Activated CD4-positive, CD25-positive, alpha-beta regulatory T cell treated with anti-CD3 and anti-CD28 coated beads, Interleukin-2, amount 50 U/mL, for 72 hours (primary cell): ENCODE results near the gene CLTB.
"Not testable (repeated sequence)": the region's sequence is repeated elsewhere in the genome, so short reads cannot be mapped to it uniquely, and the experiment has no call there.

Experiments
- DNase-seq: peaks from one replicate; pipeline ENCODE4 v3.0.0; 2021

CLTB gene

GRCh38 chr5:176426876-176427275 lies 10.5 kb upstream of the CLTB start:
- DNase-seq: no peak

DNA sequence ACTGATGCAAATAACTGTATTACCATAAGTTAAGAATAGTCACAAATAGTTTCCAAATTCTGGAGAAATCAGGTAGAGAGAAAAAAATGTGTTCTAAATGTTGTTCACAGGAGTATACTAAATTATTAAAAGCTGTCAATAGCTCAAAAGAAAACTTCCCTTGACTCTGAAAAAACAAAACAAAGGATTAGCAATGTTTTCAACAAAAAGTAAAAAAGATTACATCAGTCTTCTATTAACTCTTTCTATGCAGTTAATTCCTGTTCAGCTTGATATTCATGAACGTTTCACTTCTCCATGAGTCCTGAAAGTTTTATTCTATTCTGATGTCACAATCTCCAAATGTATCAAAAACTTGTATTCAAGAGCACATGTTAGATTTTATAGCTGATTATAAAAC lies 9.5 kb upstream of the CLTB start:
- DNase-seq: no peak

DNA sequence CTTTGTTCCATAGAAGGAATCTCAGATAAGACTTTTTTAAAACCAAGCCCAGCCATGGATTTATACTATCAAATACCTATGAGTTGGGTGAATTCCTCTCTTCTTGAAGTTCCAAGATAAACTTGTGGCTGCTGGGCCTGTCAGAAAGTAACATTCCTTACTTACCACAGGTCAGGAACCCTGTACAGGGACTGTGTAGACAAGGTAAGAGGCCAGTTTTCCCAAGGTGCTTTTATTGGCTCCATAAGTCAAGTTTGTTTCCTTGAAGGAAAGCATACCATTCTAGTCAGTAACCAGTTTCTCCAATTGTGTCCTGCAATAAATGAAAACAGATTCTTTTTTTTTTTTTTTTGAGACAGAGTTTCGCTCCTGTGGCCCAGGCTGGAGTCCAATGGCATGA lies 8.8 kb upstream of the CLTB start:
- DNase-seq: no peak

- no peak for DNase-seq
Measured at GRCh38 chr5:176424181-176424580, 7.8 kb upstream of the CLTB start.

DNA sequence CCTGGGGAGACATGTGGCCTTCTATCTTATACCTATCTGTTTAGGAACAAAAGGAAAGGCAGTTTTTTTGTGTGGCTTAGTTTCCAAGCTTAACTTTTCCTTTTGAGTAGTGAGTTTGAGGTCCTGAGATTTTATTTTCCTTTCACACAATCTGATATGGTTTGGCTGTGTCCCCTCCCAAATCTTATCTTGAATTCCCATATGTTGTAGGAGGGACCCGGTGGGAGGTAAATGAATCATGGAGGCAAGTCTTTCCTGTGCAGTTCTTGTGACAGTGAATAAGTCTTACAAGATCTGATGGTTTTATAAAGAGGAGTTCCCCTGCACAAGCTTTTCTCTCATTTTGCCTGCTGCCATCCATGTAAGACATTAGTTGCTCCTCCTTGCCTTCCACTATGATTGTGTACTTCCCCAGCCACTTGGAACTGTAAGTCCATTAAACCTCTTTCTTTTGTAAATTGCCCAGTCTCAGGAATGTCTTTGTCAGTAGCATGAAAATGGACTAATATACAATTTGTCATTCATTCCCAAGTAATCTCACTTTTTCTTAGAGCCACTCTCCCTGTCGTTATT lies 4.7 kb upstream of the CLTB start:
- no peak for DNase-seq

DNA sequence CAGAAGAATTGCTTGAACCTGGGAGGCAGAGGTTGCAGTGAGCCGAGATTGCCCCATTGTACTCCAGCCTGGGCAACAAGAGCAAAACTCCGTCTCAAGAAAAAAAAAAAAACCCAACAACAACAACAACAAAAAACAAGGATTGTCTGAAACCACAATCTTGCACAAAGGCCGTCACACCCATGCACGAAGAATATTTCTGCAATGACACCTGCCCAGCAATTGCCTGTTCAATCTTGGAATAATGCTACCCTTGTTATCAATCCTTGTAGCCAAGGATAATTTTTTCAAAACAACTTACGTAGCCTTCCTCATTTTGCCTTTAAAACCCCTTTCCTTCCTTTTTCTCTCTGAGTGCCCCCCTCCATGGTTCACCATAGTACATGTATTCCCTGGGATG lies 3.7 kb upstream of the CLTB start:
- no peak for DNase-seq

DNA sequence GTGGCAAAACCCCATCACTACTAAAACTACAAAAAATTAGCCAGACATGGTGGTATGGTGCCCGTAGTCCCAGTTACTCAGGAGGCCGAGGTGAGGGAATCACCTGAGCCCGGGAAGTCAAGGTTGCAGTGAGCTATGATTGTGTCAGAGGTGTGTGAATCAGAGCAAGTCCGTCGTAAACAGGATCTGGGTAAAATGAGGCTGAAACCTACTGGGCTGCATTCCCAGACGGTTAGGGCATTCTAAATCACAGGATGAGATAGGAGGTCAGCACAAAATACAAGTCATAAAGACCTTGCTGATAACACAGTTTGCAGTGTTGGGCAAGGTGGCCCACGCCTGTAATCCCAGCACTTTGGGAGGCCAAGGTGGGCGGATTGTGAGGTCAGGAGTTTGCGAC lies 1.9 kb upstream of the CLTB start:
- no peak for DNase-seq

DNA sequence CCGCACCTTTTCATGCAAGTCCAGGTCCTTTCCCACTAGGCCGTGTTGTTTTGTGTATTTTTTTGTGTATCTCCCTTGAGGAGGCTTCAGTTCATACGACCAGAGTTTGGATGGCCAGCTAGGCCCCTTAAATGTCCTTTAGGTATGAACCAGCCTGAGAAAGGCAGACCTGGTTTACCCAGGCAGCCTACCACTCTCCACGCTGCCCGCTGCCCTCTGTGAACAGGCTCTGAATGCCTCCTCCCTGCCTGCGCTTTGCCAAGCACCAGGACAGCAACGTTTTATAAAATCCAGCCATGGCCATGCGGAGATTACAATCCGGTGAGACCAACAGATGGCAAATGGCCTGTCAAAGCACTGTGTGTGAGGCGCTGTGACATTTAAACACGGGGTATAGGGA lies 626 bp upstream of the CLTB start:
- DNase-seq: no peak

DNA sequence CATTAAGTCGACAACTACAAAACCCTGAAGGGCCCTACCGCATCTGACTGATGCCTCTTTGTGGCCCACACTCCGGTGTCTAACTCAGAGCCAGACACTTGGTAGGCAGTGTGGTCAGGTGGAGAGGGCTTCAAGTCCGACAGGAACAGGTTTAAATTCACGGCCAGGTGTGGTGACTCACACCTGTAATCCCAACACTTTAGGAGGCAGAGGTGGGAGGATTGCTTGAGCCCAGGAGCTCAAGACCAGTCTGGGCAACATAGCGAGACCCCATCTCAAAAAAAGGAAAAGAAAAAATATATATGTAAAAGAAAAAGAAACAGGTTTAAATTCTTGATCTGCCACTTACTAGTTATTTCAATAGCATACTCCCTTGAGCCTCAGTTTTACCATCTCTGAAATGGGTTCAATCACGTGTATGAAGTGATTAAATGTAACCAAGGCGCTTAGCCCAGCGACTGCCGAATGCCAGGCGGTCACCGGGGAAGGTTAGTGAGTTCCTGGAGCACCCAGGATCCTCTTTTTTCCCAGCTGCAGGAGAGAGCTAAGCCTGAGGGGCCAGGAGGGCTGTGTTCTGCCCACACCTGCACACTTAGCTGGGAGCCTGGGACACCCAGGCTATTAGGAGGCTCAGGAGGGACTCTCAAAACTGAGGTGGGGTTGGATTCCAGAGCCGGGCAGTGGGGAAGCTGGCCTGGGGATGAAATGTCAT lies 943 bp downstream of the CLTB start:
- no peak for DNase-seq

- no peak for DNase-seq
Measured at GRCh38 chr5:176414704-176415103, 1.6 kb downstream of the CLTB start.

GRCh38 chr5:176413709-176414191 lies 2.6 kb downstream of the CLTB start:
- no peak for DNase-seq

DNA sequence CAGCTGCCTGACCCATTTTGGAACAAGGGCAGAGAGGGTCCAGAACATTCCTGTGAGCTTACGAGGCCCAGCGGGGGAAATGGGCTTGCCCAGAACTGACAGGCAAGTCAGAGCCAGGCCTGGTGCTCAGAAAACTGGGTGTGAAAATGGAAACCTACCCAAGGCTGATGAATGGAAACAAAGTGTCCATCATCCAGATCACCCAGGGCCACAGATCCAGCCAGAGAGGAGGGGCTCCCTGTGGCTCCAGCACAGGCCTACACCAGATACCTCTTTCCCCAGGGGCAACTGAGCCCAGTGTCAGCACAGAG lies 3.1 kb downstream of the CLTB start:
- no peak for DNase-seq

DNA sequence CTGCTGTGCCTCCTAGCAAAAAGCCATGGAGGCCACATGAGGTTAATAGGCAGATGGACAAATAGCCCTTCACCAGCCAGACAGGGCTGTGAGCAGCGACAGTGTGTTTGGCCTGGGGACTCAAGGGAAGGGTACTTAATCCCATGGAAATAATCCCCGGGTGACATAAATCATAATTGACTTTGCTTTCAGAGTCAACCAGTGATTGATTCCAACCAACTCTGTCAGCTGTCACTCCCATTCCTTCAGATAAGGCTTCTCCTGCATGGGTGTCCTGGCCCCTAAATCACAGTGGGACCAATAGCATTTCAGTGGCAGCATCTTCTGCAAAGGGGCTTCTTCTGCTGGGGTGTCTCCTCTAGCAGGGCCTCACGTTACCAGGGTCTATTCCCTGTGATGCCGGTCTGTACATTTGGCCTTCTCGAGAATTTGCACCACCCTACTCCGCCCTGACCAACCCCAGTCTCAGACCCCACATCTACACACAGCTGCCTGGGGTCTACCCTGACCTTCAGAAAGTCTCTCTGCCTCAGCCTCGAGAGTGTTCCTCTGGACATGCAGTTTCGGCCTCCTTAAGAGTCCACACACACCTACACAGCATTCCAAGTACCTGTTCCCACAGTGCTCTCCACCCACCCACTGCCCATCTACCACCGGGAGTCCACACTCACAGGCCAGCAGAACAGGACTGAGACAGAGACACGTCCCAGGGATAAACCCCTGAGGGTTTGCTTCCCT lies 3.7 kb downstream of the CLTB start:
- no peak for DNase-seq

DNA sequence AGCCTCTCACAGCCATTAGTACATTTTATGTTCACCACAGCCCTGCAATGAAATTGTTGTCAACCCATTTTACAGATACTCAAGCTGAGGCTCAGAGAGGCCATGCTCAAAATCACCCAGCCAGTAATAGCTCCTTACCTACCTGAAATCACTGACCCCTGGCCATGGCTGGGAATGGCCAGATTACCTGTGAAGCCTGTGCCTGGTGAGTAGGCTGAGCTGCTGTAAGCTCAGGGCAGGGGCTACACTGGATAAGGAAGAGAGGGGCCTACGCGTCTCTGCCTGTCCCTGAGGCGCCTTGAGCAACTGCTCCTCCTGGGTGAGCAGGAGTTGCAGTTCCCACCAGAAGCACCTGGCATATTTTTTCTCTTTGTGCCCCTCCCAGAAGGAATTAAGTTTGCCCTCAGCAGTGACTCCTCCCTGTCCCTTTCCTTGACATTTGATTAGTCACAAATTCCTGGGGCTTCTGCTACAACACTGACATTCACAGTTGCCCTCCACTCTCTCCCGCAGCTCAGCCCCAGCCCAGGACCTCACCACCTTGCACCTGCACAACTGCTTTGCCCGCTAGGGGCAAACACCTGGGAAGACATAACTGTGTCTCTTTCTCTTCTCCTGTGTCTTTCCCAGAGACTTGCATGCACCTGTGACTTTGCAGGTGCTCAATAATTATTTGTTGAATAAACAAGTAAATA lies 5.7 kb downstream of the CLTB start:
- no peak for DNase-seq

GRCh38 chr5:176409765-176410164 lies 6.6 kb downstream of the CLTB start:
- no peak for DNase-seq

GRCh38 chr5:176408590-176408989 lies 7.7 kb downstream of the CLTB start:
- no peak for DNase-seq

- not testable (repeated sequence) for DNase-seq
Measured at GRCh38 chr5:176408252-176408573, 8.1 kb downstream of the CLTB start.

- no peak for DNase-seq
Measured at GRCh38 chr5:176407456-176408251, 8.7 kb downstream of the CLTB start.

DNA sequence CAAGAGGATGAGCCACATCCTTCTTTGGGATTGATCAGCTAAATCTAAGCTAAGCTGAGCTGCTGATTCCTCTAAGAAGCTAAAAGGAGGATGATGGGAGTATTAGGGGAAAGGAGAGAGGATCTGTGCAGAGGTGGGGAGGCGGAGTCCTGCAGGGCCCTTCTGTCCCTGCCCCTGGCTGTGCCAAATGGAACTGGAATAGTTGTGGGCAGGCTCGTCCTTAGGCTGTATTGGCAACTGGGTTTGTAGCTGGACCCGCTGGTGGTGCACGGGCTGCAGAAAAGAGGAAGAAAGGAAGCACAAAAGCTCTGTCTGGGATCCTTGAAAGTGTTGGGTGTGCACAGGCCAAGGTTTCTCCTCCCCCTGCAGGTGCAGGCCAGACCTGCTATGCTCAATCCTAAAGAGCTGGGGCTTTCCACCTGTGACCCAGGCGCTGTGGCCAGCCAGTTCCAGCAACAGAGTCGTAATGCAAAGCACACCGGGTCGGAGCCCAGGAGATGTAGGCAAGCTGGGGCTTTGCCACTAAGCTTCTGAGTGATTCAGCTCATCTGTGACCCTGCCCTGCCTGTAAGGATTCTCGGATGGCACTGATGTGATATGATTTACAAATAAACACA lies 9.8 kb downstream of the CLTB start:
- no peak for DNase-seq

GRCh38 chr5:176405656-176406435 lies 10.5 kb downstream of the CLTB start:
- no peak for DNase-seq

- no peak for DNase-seq
Measured at GRCh38 chr5:176401281-176402205, 14.8 kb downstream of the CLTB start.
